Amniotic epithelial cell (primary cell): ENCODE results near the gene RUNX2.

Experiments
- DNase-seq: peaks from one replicate; pipeline ENCODE4 v3.0.0-alpha.2; 2010; ENCODE audit warnings: low read depth

Gene RUNX2

GRCh38 chr6:45351076-45351475 is 22.9 kb downstream of the RUNX2 start:
- no peak for DNase-seq

DNA sequence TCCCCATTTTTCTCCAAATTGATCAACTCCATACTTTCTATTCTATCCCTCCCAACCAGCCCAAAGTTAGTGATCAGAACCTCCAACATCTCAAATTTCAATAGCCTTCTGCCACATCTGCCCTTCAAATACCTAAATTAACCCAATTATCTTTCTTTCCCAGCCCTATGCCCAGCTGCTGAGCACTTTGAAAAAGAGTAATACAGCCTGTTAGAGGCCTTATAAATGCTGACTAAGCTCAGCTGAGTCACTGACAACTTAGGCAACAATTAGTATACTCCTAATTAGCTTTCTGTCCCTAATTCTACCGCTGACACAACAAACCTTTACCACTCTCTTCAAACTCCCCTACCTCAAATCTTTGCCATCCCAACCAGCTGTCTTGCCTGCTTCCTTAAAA is 23.5 kb downstream of the RUNX2 start:
- DNase-seq: no peak

DNA sequence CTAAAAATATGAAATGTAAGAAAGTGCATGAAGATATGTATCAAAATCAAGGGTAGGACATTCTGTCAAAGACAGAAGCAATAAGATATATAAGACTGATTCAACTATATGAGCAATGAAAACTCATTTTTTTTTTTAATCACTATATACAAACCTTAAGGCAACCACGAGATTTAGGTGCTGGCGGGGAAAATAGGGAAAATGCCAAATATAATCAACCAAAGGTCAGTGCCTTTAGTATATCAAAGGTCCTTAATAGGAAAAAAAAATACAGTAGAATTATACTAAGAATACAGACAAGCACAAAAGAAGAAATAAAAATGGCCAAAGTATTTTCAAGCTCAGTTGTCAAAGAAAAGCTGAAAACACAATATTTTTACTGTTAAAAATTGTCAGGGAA is 25.5 kb downstream of the RUNX2 start:
- no peak for DNase-seq

DNA sequence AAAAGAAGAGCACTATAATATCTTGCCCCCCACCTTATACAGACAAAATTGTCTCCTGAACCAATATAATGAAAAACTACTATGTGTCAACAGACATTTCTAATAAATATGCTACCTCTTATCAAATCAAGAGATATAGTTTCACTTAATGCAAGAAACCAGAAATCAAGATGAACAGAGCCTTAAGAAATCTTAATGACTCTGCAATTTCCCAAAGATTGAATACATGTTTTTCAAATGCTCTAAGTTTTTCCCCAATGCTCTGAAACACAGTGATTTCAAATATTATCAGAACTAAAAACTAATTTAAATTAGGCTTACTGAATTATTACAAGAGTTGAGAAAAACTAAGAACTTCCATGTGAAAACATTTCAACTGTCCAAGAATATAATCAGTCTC is 36.3 kb downstream of the RUNX2 start:
- DNase-seq: no peak

GRCh38 chr6:45365036-45365435 is 36.9 kb downstream of the RUNX2 start:
- no peak for DNase-seq

DNA sequence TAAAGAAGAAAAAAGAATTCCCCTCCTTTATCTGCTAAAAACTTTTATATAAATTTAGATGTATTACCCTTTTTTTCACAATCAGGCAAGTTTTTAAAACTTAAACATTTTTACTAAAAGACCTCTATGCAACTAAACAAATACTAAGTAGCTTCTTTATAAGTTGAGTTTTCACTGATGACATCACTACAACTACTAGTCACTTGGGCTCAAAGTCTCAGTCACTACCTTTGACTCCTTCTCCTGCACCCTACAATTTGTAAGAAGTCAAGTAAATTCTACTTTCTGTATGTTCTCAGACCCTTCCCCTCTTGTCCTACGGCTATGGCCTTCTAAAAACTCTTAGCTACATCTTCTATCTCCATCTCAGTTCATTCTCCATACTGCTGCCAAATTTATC is 38.4 kb downstream of the RUNX2 start:
- no peak for DNase-seq

DNA sequence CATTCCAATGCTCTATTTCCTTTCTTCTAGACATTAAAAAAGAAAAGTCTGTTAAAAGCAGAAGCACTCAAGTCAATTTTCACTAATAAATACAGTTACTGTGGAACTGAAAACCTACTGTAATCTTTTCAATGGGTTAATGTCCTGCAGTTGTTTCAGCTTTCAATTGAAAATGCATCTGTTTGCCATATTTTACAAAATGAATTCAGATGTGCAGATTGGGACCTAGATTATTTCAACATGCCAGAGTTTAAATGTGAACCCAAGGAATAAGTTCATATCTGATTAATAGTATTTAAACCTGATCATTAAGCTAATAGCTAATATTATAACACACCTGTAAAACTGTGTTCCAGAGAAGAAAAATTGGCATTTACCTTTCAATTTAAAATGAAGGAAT is 39.9 kb downstream of the RUNX2 start:
- no peak for DNase-seq

- DNase-seq: peak; percentile 54
These were observed 41.7 kb downstream of the RUNX2 start for GRCh38 chr6:45369870-45370269.

- peak; percentile 60 for DNase-seq
These were observed 43.9 kb downstream of the RUNX2 start for GRCh38 chr6:45371924-45372573.

GRCh38 chr6:45375449-45375848 is 47.3 kb downstream of the RUNX2 start:
- DNase-seq: peak; percentile 43

- DNase-seq: peak; percentile 68
These were observed 48.3 kb downstream of the RUNX2 start for GRCh38 chr6:45376310-45377042.

DNA sequence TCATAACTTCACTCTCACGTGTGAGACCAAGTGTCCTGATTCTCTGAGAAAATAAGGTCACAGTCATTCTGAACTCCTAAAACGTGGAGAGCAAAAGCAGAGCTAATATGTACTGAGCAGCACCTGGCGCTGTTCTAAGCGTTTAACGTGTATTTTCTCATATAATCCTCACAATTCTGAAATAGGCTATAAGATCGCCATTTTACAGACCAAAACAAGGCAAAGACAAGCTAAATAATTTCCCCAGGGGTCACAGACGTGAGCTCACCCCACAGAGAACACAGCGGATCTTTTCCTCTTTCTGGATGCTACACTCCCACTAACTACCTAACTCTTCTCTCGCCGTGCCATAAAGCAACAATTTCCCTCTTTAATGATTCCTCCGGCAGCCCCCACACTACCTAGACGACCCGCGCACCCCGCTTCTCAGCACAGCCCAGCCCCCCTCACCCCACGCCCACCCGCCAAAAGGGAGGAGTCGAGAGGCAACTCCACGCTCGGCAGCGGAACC is 49.0 kb downstream of the RUNX2 start:
- no peak for DNase-seq

GRCh38 chr6:45377554-45378333 is 49.6 kb downstream of the RUNX2 start, which contains the start of gene SUPT3H:
Gene SUPT3H (minus strand): TSS chr6:45377934.
- peak; percentile 89 for DNase-seq

DNA sequence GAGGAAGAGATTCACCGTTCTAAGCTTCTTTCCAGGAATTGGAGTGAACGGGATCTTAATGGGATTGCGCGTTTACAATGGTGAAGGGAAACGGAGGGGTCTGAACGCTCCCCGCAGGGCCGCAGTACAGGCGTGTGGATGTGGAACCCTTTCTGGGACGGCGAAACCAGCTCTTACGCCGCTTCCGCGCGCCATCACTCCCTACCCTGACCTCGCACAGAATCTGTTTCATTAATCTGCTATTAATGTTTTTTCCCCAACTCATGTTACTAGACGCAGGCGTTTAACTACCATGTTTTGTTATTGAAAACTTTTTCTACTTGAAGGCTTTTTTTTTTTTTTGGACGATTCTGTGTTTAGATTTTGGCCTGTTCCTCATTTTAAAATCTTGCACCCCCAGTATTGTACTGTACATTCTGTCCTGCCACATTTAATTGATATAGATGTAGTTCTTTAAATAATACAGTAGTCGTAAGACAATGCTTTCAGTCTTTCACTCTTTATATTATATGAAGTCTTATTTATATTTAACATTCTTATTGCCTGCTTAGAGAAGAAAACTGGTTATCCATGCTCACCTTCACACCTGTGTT is 50.3 kb downstream of the RUNX2 start:
- DNase-seq: no peak

DNA sequence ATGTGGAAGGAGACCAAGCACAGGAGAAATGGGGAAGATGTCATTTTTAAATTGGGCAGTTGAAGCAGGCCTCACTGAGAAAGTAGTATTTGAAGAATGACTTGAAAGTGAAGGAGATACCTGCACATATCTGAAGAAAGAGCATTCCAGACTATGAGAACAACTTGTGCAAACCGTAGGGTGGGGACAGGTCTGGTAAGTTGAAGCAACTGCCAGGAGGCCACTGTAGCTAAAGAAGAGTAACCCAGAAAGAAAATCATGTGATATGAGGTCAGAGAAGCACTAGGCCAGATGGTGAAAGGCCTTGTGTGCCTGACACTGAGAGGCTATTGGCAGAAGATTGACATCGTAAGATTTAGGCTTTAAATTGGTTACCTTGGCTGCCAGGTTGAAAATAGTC is 54.3 kb downstream of the RUNX2 start:
- no peak for DNase-seq

DNA sequence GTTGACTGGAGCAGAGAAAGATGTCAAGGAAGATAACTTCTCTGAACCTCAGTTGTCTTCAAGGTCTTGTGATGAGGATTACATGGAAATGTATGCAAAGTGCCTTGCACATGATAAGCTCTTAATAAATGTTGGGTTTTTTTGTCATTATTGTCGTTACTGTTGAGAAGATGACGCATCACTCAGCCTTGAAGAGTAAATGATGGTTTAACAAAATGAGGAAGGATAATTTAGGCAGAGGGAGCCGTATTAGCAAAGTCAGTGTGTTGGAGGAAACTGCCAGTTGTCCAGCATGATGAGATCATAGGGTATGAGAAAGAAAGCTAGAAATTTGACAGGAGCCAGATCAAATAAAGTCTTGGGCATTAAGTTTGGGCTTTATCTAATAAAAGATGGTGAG is 58.4 kb downstream of the RUNX2 start:
- DNase-seq: no peak

GRCh38 chr6:45387236-45387635 is 59.1 kb downstream of the RUNX2 start:
- peak; percentile 61 for DNase-seq

- DNase-seq: peak; percentile 56
These were observed 60.2 kb downstream of the RUNX2 start for GRCh38 chr6:45388328-45388727.

GRCh38 chr6:45394586-45395095 is 66.5 kb downstream of the RUNX2 start:
- no peak for DNase-seq

GRCh38 chr6:45398075-45398813 is 70.1 kb downstream of the RUNX2 start:
- DNase-seq: peak; percentile 41

GRCh38 chr6:45400021-45400420 is 71.9 kb downstream of the RUNX2 start:
- no peak for DNase-seq
